ENCODE measurements around the gene SNF8. TPM values are rescaled to one million over a fixed set of nuclear protein-coding genes. Genes with fewer than 3 reads are reported as not detected.

Gene SNF8
- total and polyA plus RNA-seq, 9 of the 15 experiments (the other 6 are each of a cell fraction or from before 2014, with no cell fraction given) = 6.9 to 149 (median 117) TPM

- TF ChIP-seq KLF16 (IDR thresholded peaks at IDR 0.05) (peak; percentile 62), NONO (IDR thresholded peaks at IDR 0.05; ENCODE audit: low read depth in 2 of 2, low read length in 1 of 2) (peak in 1 of 2 experiments; percentile 17; a peak in 1 of 4 replicates), NUFIP1 (IDR thresholded peaks at IDR 0.05; ENCODE audit: partially characterized antibody) (no peak), ZNF197 (CRISPR knock-in tag; IDR thresholded peaks at IDR 0.05; ENCODE audit: low read depth) (no peak)
These were observed 9.7 kb upstream of the SNF8 start (continued) for GRCh38 chr17:48954300-48954755.

GRCh38 chr17:48952904-48953303, 8.3 kb upstream of the SNF8 start:
- H3K4me2 ChIP-seq (ENCODE audit: insufficient read depth, low read length) = no peak overlapping the region
- no TSS peak for BruUV-seq (replicated peaks)
- H3K79me2 ChIP-seq (ENCODE audit: control insufficient read depth, insufficient read depth, low read length) = peaks cover 3% of the 10 kb centered on the region; the same call in 1 of the 3 replicates
- no peaks in the 10 kb centered on the region for H4K20me1 ChIP-seq (replicated peaks; ENCODE audit: control insufficient read depth, insufficient read depth, low read length)
- DNase-seq (ENCODE audit: extremely low read depth in 1 of 4, low spot score in 3 of 4) (no peak), ATAC-seq (no peak), FAIRE-seq (no peak)
- peaks cover 0 to 3% of the 10 kb centered on the region in 2 experiments; a peak in 2 of 5 replicates for H3K4me1 ChIP-seq (replicated peaks in 1 of 2; ENCODE audit: control insufficient read depth in 2 of 2, insufficient read depth in 2 of 2, low read length in 2 of 2)
- H2AFZ ChIP-seq (ENCODE audit: low read depth, low read length) = 0 out of 2 replicates have a peak overlapping the region, but pooled peaks have one; percentile 6
- H3K9ac ChIP-seq (ENCODE audit: insufficient read depth in 1 of 2, low read depth in 2 of 2, low read length in 2 of 2) = no peak overlapping the region
- in situ Hi-C loops (cut with MboI) = loop anchor here (5.0 kb wide), 1 partner anchor 79 kb away; no protein-coding TSS in a partner anchor
- H3K27me3 ChIP-seq (ENCODE audit: control insufficient read depth in 2 of 2, insufficient read depth in 2 of 2, low read length in 2 of 2) = no peaks in the 10 kb centered on the region
- ChIA-PET CTCF (ENCODE audit: low intra/inter-chr PET ratio) (interaction anchor here (0.6 to 3.0 kb wide), 2 partner anchors 80 to 387 kb away, joined by 3 to 39 read pairs; no protein-coding TSS in a partner anchor), POLR2A (interaction anchor here (0.7 to 1.3 kb wide), 3 partner anchors 9 to 64 kb away, joined by 3 to 7 read pairs (median 4); no protein-coding TSS in a partner anchor)
- no peak overlapping the region for H3K4me3 ChIP-seq
- H3K9me3 ChIP-seq (replicated peaks; ENCODE audit: control insufficient read depth, insufficient read depth, low read depth, low read length) = no peaks in the 10 kb centered on the region
- H3K36me3 ChIP-seq (ENCODE audit: control insufficient read depth, insufficient read depth, low read length) = no peaks in the 10 kb centered on the region
- 10% methylated on average over 5 of the region's 5 CpGs for WGBS (ENCODE audit: insufficient coverage, low coverage, missing lambda C conversion rate)
- H3K9me1 ChIP-seq (ENCODE audit: control insufficient read depth, insufficient read depth, low read length) = no peaks in the 10 kb centered on the region
- intact Hi-C loops (cut with micrococcal nuclease) = loop anchor here (5.0 kb wide), 1 partner anchor 274 kb away; no protein-coding TSS in a partner anchor
- peak; percentile 57; the same call in 1 of the 2 replicates for TF ChIP-seq RFX1 (IDR thresholded peaks at IDR 0.05)
- no peak for TF ChIP-seq FOXA3 (CRISPR knock-in tag; conservative IDR thresholded peaks at IDR 0.05 in 1 of 2, IDR thresholded peaks at IDR 0.05 in 1 of 2)
- no peak overlapping the region for H3K27ac ChIP-seq (ENCODE audit: extremely low read depth, low read depth, low read length)
